Measurements from ENCODE around the gene MORC3.

- TF ChIP-seq POLR2A (IDR thresholded peaks at IDR 0.05) (no peak), CTCF (IDR thresholded peaks at IDR 0.05) (no peak), EP300 (IDR thresholded peaks at IDR 0.05) (no peak), POLR2AphosphoS5 (IDR thresholded peaks at IDR 0.05) (no peak)
Observed at GRCh38 chr21:36355868-36356267, 35.9 kb downstream of the MORC3 start.
